ENCODE measurements around the gene PNN.
"Not testable (repeated sequence)": the region's sequence is repeated elsewhere in the genome, so short reads cannot be mapped to it uniquely, and the experiment has no call there.

PNN gene

GRCh38 chr14:39174560-39175444 is at the start of gene PNN:
PNN (plus strand) TSS chr14:39175254; CDS start chr14:39175280, 26 bp downstream.
- in situ Hi-C loops (cut with MboI; ENCODE audit: low sequenced_read_pairs), result no loop called here

GRCh38 chr14:39137835-39138234 is 37.2 kb upstream of the PNN start:
- in situ Hi-C loops (cut with MboI; ENCODE audit: low sequenced_read_pairs), result not testable (repeated sequence)

DNA sequence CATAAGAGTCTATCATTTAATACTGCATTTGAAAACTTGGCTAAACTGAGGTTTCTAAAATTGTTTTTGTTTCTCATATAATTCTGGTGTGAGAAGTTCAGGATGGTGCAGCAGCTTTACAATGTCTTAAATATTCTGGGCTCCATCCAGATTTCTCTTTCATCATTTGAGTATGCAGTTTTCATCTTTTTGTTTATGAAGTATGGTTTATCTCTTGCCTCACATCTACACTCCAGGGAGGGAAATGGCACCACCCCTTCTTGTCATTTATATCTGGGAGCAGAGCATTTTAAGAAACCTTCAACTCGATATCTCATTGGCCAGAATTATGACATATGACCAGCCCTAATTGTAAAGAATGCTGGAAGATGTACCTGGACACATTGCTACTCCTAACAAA is 36.6 kb upstream of the PNN start:
- in situ Hi-C loops (cut with MboI; ENCODE audit: low sequenced_read_pairs), result no loop called here

- in situ Hi-C loops (cut with MboI; ENCODE audit: low sequenced_read_pairs), result no loop called here
Measured at GRCh38 chr14:39140170-39140569, 34.9 kb upstream of the PNN start.

DNA sequence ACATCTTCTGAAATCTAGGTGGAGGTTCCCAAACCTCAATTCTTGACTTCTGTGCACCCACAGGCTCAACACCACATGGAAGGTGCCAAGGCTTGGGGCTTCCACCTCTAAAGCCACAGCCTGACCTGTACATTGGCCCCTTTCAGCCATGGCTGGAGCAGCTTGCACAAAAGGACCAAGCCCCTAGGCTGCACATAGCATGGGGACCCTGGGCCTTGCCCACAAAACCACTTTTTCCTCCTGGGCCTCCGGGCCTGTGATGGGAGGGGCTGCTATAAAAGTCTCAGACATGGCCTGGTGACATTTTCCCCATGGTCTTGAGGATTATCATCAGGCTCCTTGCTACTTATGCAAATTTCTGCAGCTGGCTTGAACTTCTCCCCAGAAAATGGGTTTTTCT is 33.4 kb upstream of the PNN start:
- in situ Hi-C loops (cut with MboI; ENCODE audit: low sequenced_read_pairs), result not testable (repeated sequence)

DNA sequence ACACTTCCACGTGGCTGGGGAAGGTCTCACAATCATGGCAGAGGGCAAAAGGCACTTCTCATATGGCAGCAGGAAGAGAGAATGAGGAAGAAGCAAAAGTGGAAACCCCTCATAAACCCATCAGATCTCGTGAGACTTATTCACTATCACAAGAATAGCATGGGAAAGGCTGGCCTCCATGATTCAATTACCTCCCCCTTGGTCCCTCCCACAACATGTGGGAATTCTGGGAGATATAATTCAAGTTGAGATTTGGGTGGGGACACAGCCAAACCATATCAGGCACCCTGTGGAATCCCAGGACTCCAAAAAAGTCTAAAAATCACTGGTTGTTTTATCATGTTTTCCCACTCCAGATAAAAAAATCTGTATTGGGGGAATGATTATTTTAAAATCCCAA is 31.8 kb upstream of the PNN start:
- in situ Hi-C loops (cut with MboI; ENCODE audit: low sequenced_read_pairs), result not testable (repeated sequence)

- in situ Hi-C loops (cut with MboI; ENCODE audit: low sequenced_read_pairs), result no loop called here
Measured at GRCh38 chr14:39145266-39145966, 29.6 kb upstream of the PNN start.

- in situ Hi-C loops (cut with MboI; ENCODE audit: low sequenced_read_pairs), result no loop called here
Measured at GRCh38 chr14:39154594-39155189, 20.4 kb upstream of the PNN start.

GRCh38 chr14:39157491-39157890 is 17.6 kb upstream of the PNN start:
- in situ Hi-C loops (cut with MboI; ENCODE audit: low sequenced_read_pairs), result no loop called here

DNA sequence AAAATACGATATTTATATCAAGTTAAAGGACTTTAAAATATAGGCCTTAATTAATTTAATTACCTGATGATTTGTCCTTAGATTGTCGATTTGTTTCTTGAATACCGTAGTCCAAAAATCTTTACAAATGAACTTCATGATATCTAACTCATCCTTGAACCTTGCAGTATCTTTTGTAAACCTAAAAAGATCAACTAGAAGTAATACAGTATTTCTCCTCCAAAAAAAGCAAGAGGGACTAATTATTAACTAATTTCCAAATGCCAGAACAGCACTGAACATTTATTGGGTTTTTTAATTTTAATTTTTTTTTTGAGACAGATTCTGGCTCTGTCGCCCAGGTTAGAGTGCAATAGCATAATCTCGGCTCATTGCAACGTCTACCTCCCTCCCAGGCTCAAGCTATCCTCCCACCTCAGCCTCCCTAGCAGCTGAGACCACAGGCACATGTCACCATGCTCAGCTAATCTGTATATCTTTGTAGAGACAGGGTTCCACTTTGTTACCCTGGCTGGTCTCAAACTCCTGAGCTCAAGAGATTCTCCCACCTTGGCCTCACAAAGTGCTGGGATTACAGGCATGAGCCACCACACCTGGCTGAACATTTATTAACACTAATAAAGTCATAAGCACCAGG is 16.7 kb upstream of the PNN start:
- in situ Hi-C loops (cut with MboI; ENCODE audit: low sequenced_read_pairs), result no loop called here

DNA sequence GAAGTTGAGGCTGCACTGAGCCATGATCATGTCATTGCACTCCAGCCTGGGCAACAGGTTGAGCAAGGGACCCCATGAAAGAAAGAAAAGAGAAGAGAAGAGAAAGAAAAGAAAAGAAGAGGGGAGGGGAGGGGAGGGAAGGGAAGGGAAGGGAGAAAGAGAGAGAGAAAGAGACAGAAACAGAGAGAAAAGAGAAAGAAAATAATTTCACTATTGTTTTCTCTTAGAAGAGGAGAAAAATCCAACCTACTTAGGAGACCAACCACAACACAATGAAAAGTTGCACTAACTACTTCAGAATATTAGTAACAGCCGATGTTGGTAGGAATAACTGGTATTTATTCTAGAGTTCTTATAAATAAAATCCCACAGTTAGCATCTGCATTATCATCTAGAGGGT is 14.6 kb upstream of the PNN start:
- in situ Hi-C loops (cut with MboI; ENCODE audit: low sequenced_read_pairs), result no loop called here

DNA sequence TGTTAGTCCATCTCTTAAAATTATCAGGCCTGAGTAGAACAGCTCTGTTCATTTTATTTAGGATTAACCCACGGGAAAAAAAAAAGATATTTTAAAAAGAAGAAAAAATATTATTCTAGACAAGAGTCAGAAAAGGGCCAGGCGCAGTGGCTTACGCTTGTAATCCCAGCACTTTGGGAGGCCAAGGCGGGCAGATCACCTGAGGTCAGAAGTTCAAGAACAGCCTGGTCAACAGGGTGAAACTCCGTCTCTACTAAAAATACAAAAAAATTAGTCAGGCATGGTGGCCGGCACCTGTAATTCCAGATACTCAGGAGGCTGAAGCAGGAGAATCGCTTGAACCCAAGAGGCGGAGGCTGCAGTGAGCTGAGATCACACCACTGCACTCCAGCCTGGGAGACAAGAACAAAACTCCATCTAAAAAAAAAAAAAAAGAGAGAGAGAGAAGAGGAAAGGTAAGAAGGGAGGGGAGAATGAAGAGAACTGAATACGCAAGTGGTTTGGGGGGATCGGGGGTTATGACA is 7.2 kb upstream of the PNN start:
- in situ Hi-C loops (cut with MboI; ENCODE audit: low sequenced_read_pairs), result not testable (repeated sequence)

DNA sequence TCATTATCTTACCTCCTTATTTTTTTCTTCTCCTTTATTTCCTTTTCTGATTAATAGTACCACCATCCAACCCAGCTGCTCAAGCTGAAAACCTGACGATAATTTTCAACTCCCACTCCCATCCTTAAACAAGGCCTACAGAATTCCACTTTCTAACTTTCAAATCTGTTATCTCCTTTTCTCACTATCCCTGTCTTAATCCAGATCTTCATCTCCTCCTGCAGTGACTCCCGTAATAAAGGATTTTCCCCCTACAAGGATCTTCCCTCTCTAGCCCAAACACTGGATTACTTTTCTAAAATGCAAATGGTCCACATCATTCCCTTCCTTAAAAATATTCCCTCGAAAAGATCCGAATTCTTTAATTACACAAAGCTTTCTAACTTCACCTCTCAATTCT is 6.5 kb upstream of the PNN start:
- in situ Hi-C loops (cut with MboI; ENCODE audit: low sequenced_read_pairs), result no loop called here

DNA sequence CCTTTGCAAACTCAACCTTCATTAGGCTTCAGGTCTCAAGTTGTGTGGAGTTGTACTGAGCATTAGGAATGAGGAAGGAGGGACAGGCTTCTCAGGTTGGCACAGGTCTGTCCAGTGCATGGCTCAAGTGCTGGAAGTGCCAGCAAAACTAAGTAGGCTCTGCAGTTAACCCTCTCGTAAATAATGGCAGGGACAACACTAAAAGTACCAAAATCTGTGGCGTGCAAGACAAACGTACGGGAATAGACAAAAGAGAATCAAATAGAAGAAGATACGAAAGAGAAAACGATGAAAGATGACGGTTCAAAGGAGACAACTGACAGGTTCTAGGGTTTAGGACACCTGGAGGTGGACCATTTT is 5.5 kb upstream of the PNN start:
- in situ Hi-C loops (cut with MboI; ENCODE audit: low sequenced_read_pairs), result no loop called here

DNA sequence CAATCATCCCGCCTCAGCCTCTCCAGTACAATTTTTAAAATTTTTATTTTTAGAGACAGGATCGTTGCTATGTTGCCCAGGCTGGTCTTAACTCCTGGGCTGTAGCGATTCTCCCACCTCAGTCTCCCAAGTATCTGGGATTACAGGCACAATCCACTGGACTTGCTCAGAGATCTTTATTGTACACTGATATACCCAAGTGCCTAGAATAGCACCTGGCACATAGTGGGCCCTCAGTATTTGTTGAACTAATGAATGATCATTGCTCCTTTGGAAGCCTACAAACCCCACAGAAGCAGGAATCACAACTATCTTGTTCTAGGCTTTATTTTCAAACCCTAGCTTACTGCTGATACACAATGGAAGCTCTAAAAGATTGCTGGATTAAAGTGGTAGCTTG is 1.9 kb upstream of the PNN start:
- in situ Hi-C loops (cut with MboI; ENCODE audit: low sequenced_read_pairs), result no loop called here

DNA sequence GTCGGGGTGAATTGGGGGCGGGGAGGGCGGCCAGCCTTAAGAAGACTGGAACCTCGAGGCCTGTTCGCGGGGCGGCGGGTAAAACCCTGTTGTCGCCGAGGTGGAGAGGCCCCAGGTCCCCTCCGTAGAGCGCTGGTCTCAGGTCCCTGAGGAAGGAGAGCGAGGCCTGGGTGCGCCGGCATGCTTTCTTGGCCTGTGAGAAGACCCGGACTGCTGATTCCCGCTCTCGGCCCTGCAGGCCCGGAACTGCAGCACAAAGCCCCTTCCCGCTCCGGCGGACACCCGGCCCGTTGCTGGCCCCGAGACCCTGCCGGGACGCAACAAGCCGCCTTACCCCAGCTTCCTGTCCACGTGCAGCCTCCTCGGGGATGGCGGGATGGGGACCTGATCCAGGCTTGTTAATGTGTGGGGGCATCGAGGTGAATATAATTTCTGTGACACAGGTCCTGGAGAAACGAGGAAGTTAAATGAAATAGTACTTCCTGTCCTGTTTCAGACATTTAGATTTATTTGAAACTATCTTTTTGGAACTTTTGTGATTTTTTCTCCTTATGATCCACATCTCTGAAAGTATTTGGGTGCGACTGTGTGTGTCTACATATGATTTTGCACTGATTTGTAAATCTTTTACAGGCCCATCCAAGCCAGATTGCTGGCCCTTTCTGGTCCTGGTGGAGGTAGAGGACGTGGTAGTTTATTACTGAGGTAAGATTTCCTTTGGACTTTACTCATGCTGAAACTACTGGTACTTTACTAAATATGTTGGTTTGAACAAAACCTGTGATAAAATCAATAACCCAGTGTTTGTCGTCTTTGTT is 600 bp downstream of the PNN start:
- in situ Hi-C loops (cut with MboI; ENCODE audit: low sequenced_read_pairs), result no loop called here

DNA sequence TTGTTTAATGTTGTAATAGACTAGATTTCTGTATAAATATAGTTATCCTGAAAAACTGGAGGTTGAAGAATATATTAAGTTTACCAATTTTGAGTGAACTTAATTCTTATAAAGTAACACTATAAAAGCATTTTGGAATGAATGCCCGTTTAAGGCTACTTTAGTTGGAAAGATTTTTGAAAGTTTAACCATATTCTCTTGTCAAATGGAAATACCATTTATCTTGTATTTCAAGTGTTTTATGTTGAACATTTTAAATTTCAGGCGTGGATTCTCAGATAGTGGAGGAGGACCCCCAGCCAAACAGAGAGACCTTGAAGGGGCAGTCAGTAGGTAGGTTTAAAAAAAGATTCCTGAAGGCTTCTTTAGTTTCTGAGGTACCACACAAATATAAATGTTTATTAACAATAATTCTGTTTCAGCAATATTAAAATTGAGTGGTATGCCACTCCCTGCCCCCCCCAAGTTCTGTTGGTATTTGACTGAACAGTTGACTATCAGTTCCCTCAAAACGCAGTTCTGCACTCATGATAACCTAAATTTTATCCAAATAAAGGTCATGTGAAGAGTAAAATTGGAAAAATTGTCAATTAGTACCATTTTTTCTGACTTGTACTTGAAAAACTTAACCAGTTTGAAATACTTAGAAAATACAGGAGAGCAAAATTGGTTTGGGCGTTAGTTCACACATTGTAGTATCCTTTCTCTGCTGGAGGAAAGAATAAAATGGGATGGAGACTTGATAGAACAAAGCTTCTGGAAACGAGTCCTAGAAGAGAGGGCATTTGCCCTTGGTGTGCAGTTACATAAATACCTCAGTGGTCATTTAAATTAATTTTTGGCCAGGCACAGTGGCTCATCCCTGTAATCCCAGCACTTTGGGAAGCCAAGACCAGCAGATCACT is 1.5 kb downstream of the PNN start:
- in situ Hi-C loops (cut with MboI; ENCODE audit: low sequenced_read_pairs), result no loop called here

DNA sequence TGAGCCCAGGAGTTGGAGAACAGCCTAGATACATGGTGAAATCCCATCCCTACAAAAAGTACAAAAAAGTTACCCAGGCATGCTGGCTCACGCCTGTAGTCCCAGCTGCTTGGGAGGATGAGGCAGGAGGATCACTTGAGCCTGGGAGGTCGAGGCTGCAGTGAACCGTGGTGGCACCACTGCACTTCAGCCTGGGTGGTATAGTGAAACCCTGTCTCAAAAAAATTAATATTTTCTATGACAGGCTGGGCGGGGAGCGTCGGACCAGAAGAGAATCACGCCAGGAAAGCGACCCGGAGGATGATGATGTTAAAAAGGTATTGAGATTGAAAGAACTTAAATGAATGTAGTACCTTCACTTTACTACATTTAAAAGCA is 2.1 kb downstream of the PNN start:
- in situ Hi-C loops (cut with MboI; ENCODE audit: low sequenced_read_pairs), result no loop called here

DNA sequence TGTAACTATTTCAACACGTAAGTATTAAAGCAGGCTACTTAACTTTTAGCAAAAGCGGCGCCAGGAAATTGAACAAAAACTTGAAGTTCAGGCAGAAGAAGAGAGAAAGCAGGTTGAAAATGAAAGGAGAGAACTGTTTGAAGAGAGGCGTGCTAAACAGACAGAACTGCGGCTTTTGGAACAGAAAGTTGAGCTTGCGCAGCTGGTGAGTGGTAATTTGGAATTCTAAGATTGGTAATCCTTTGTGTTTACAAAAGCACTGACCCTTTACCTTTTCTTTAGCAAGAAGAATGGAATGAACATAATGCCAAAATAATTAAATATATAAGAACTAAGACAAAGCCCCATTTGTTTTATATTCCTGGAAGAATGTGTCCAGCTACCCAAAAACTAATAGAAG is 4.0 kb downstream of the PNN start:
- in situ Hi-C loops (cut with MboI; ENCODE audit: low sequenced_read_pairs), result no loop called here

Measured in HL-60/S4 (cell line).